Measurements from ENCODE around the gene SMR3A. TPM values are rescaled to one million over a fixed set of nuclear protein-coding genes. Genes with fewer than 3 reads are reported as not detected.
A peak's percentile ranks its signal among the peaks of the same experiment; 100 is the strongest.

SMR3A gene
- total and polyA plus RNA-seq, 2 of the 13 experiments (the other 11 are each of a cell fraction or from before 2014, with no cell fraction given): not detected

DNA sequence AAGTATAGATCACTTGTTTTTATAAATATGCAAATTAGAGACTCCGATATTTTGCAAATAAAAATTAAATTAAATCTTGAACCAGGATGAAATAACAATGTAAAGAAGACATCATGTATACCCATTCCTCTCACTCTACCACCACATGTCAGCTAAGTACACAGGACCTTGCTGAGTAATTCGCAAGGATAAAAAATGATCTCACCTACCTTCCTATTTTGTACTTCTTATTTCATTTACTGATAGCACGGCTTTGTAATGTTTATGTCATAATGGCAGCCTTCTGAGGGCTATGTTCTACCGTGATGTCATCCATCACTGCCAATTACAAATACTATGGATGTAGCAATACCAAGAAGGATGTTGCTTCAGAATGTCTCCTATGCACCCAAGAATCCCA, 11.4 kb downstream of the SMR3A start:
- no peaks in the 10 kb centered on the region for H3K36me3 ChIP-seq (replicated peaks in 1 of 2; ENCODE audit: control insufficient read depth in 1 of 2, insufficient read depth in 2 of 2, low read length in 2 of 2)
- no peaks in the 10 kb centered on the region for H4K20me1 ChIP-seq (ENCODE audit: insufficient read depth, low read length)
- H3K27me3 ChIP-seq (ENCODE audit: control insufficient read depth in 1 of 2, insufficient read depth in 2 of 2, low read length in 2 of 2): no peaks in the 10 kb centered on the region
- H3K4me1 ChIP-seq (ENCODE audit: insufficient read depth, low read length): no peaks in the 10 kb centered on the region
- no TSS peak for BruUV-seq (replicated peaks)
- CTCF ChIA-PET (ENCODE audit: low intra/inter-chr PET ratio, low total read pairs): no interaction called here
- no peaks in the 10 kb centered on the region for H3K9me3 ChIP-seq (ENCODE audit: low read length)
- no peak for FAIRE-seq
- no peak for ATAC-seq
- H2AFZ ChIP-seq (ENCODE audit: low read length): no peak overlapping the region
- 13% methylated on average over 4 of the region's 4 CpGs for WGBS (ENCODE audit: low lambda C conversion rate)
- in situ Hi-C loops (cut with HindIII; ENCODE audit: extremely low pct_ligation_motif_present, low pct_unique_long_range_greater_than_20kb) (no loop called here), intact Hi-C loops (cut with micrococcal nuclease; ENCODE audit: unreplicated experiment) (no loop called here)
- no peaks in the 10 kb centered on the region for H3K79me2 ChIP-seq (ENCODE audit: insufficient read depth, low read length)
- POLR2A ChIA-PET: no interaction called here
- H3K4me3 ChIP-seq (replicated peaks in 1 of 3; ENCODE audit: insufficient read depth in 1 of 3, low read depth in 2 of 3, low read length in 3 of 3): no peak overlapping the region
- no peak overlapping the region for H3K4me2 ChIP-seq (ENCODE audit: low read depth, low read length)
- H3K27ac ChIP-seq (ENCODE audit: extremely low read length, insufficient read depth, low read length): no peak overlapping the region
- TF ChIP-seq, protein P1, sequence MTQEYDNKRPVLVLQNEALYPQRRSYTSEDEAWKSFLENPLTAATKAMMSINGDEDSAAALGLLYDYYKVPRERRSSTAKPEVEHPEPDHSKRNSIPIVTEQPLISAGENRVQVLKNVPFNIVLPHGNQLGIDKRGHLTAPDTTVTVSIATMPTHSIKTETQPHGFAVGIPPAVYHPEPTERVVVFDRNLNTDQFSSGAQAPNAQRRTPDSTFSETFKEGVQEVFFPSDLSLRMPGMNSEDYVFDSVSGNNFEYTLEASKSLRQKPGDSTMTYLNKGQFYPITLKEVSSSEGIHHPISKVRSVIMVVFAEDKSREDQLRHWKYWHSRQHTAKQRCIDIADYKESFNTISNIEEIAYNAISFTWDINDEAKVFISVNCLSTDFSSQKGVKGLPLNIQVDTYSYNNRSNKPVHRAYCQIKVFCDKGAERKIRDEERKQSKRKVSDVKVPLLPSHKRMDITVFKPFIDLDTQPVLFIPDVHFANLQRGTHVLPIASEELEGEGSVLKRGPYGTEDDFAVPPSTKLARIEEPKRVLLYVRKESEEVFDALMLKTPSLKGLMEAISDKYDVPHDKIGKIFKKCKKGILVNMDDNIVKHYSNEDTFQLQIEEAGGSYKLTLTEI (CRISPR knock-in tag; conservative IDR thresholded peaks at IDR 0.05): no peak
- no peak for TF ChIP-seq ZBTB42 (CRISPR knock-in tag; IDR thresholded peaks at IDR 0.05)
- TF ChIP-seq, protein P2, sequence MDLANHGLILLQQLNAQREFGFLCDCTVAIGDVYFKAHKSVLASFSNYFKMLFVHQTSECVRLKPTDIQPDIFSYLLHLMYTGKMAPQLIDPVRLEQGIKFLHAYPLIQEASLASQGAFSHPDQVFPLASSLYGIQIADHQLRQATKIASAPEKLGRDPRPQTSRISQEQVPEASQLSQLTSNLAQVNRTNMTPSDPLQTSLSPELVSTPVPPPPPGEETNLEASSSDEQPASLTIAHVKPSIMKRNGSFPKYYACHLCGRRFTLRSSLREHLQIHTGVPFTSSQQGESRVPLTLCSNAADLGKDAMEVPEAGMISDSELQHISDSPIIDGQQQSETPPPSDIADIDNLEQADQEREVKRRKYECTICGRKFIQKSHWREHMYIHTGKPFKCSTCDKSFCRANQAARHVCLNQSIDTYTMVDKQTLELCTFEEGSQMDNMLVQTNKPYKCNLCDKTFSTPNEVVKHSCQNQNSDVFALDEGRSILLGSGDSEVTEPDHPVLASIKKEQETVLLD (CRISPR knock-in tag; IDR thresholded peaks at IDR 0.05; ENCODE audit: low read depth): no peak
- TF ChIP-seq, protein P3, sequence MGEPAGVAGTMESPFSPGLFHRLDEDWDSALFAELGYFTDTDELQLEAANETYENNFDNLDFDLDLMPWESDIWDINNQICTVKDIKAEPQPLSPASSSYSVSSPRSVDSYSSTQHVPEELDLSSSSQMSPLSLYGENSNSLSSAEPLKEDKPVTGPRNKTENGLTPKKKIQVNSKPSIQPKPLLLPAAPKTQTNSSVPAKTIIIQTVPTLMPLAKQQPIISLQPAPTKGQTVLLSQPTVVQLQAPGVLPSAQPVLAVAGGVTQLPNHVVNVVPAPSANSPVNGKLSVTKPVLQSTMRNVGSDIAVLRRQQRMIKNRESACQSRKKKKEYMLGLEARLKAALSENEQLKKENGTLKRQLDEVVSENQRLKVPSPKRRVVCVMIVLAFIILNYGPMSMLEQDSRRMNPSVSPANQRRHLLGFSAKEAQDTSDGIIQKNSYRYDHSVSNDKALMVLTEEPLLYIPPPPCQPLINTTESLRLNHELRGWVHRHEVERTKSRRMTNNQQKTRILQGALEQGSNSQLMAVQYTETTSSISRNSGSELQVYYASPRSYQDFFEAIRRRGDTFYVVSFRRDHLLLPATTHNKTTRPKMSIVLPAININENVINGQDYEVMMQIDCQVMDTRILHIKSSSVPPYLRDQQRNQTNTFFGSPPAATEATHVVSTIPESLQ (CRISPR knock-in tag; conservative IDR thresholded peaks at IDR 0.05): no peak
- TF ChIP-seq, protein P4, sequence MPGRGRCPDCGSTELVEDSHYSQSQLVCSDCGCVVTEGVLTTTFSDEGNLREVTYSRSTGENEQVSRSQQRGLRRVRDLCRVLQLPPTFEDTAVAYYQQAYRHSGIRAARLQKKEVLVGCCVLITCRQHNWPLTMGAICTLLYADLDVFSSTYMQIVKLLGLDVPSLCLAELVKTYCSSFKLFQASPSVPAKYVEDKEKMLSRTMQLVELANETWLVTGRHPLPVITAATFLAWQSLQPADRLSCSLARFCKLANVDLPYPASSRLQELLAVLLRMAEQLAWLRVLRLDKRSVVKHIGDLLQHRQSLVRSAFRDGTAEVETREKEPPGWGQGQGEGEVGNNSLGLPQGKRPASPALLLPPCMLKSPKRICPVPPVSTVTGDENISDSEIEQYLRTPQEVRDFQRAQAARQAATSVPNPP (CRISPR knock-in tag; IDR thresholded peaks at IDR 0.05): no peak
- no peak for TF ChIP-seq ZFP37 (CRISPR knock-in tag; IDR thresholded peaks at IDR 0.05; ENCODE audit: borderline replicate concordance)
- no peak for TF ChIP-seq ZSCAN20 (CRISPR knock-in tag; IDR thresholded peaks at IDR 0.05; ENCODE audit: borderline replicate concordance)
- 0 out of 2 replicates have a peak, but pooled peaks have one; percentile 25 for TF ChIP-seq ATF7 (IDR thresholded peaks at IDR 0.05)
- TF ChIP-seq ATF7 (CRISPR knock-in tag; IDR thresholded peaks at IDR 0.05): no peak
- no peak for TF ChIP-seq ZNF546 (CRISPR knock-in tag; conservative IDR thresholded peaks at IDR 0.05)
- no peak for DNase-seq (ENCODE audit: low spot score)
- H3K9ac ChIP-seq (ENCODE audit: insufficient read depth, low read depth, low read length): no peak overlapping the region
